ENCODE data around the gene GTF3A. TPM values are rescaled to one million over a fixed set of nuclear protein-coding genes. Genes with fewer than 3 reads are reported as not detected.

GTF3A gene
- 92.0 to 96.3 TPM (median 93.2 TPM) in 5 replicates for total RNA-seq (2022; extraction: Qiagen RNA extraction)

DNA sequence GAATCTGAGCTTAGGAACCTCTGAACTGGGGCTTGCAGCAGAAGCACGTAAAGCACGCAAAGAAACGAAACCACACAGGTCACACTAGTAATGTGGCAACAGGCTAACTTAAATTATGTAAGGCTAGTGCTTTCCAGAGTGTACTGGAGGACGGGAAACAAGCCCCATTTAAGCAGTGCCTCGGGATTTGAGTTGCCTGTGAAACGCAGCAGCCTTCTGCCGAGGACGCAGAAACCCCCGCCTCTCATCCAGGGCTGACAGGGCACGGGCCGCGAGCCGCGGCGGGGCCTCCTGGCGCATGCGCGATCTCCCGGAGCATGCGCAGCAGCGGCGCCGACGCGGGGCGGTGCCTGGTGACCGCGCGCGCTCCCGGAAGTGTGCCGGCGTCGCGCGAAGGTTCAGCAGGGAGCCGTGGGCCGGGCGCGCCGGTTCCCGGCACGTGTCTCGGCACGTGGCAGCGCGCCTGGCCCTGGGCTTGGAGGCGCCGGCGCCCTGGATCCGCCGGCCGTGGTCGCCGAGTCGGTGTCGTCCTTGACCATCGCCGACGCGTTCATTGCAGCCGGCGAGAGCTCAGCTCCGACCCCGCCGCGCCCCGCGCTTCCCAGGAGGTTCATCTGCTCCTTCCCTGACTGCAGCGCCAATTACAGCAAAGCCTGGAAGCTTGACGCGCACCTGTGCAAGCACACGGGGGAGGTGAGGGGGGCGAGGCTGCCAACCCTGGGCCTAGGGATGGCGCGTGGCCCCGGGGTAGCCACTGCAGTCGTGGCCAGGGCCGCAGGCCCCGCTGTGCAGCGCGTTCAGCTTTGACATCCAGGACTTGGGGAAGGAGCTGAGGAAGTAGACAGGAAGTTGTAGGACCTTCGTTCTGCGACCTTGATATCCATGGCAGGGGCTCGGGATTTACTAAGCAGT lies at the start of gene GTF3A:
TSS of gene GTF3A (plus strand) at position 374 of the 912 bp plus-strand sequence.

DNA sequence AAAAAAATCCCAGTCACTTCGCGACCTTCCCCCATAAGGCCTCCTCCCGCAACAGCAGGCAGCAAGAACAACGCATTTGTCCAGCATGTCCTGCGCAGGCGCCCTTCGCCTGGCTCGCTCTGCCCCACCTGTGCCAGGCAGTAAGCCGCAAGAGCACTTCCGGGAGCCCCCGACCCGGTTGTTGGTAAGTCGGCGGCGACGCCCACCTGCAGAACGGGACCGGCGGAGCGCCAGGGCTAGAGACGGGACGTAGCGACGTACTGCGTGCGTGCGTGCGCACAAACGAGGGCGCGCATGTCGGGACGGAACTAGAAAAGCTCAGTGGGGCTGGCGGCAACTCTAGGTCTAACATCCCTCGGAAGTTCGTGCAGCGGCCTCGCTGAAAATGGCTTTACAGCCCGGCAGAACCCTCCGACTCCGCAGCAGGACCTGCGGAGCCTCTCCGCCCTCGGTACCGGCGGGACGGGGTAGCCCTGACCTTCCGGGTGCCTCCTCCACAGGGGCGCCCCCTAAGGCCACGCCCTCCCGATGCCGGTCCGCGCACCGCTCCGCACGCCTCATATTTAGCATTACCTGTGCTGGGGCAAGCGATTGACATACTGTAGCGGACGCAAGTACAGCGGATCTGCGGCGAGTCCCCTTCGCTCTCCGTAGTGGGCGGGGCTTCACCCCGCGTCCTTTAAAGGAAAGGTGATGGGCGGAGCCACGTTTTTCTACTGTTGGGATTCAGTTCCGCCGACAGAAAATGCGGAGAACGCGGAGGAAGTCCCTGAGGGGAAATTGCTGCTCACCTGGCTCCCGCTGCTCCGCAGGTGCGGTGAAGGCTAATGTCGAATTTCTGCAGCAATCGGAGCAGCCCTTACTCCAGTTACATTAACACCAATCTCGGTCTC lies 25.8 kb downstream of the GTF3A start, which contains the start of gene MTIF3:
TSS of gene MTIF3 (minus strand) at position 629 of the 893 bp plus-strand sequence. CDS start 10,116 bp downstream, outside the sequence.

Other genes starting within 250 kb of the GTF3A start
- gene RPL21, start 173.1 kb upstream of the GTF3A start, total RNA-seq (2022; extraction: Qiagen RNA extraction): 1,209 to 1,582 TPM (median 1,246 TPM) in 5 replicates
- 2.8 to 7.7 TPM (median 4.8 TPM) in 5 replicates for gene RASL11A, start 153.8 kb upstream of the GTF3A start, total RNA-seq (2022; extraction: Qiagen RNA extraction)
- gene MTIF3, start 25.9 kb downstream of the GTF3A start, total RNA-seq (2022; extraction: Qiagen RNA extraction): 20.1 to 23.4 TPM (median 22.5 TPM) in 5 replicates
- gene LNX2, start 195.9 kb downstream of the GTF3A start, total RNA-seq (2022; extraction: Qiagen RNA extraction): 3.3 to 4.5 TPM (median 3.8 TPM) in 5 replicates
- gene POLR1D, start 197.3 kb downstream of the GTF3A start, total RNA-seq (2022; extraction: Qiagen RNA extraction): 140 to 167 TPM (median 151 TPM) in 5 replicates